Measurements from ENCODE around the gene BEX3. TPM values are rescaled to one million over a fixed set of nuclear protein-coding genes. Genes with fewer than 3 reads are reported as not detected.
"Not testable (repeated sequence)": the region's sequence is repeated elsewhere in the genome, so short reads cannot be mapped to it uniquely, and the experiment has no call there.

The BEX3 gene
- polyA plus RNA-seq, 1 donor from 2014 or later: 7.0 TPM

- Mint-ChIP-seq H3K27me3 (no peaks in the 10 kb centered on the region), H3K4me3 (no peak overlapping the region), H3K36me3 (no peaks in the 10 kb centered on the region), H3K4me1 (peaks cover 0 to 4% (median 0%) of the 10 kb centered on the region in 3 donors), H3K9me3 (no peaks in the 10 kb centered on the region), H3K27ac (no peak overlapping the region)
These were observed 13.9 kb upstream of the BEX3 start for GRCh38 chrX:103362474-103362873.

- Mint-ChIP-seq H3K4me1 (peaks cover 0 to 4% (median 0%) of the 10 kb centered on the region in 3 donors), H3K27me3 (no peaks in the 10 kb centered on the region), H3K4me3 (no peak overlapping the region), H3K27ac (no peak overlapping the region), H3K9me3 (no peaks in the 10 kb centered on the region), H3K36me3 (no peaks in the 10 kb centered on the region)
These were observed 13.3 kb upstream of the BEX3 start for GRCh38 chrX:103363046-103363445.

GRCh38 chrX:103367502-103367901 is 8.8 kb upstream of the BEX3 start:
- no peak overlapping the region for H3K4me3 Mint-ChIP-seq
- peaks cover 0 to 2% (median 0%) of the 10 kb centered on the region in 3 donors for H3K4me1 Mint-ChIP-seq
- H3K36me3 Mint-ChIP-seq: no peaks in the 10 kb centered on the region
- H3K27me3 Mint-ChIP-seq: no peaks in the 10 kb centered on the region
- no peak overlapping the region for H3K27ac Mint-ChIP-seq
- no peaks in the 10 kb centered on the region for H3K9me3 Mint-ChIP-seq

- no peak overlapping the region for H3K27ac Mint-ChIP-seq
- no peaks in the 10 kb centered on the region for H3K4me1 Mint-ChIP-seq
- H3K9me3 Mint-ChIP-seq: no peaks in the 10 kb centered on the region
- H3K27me3 Mint-ChIP-seq: no peaks in the 10 kb centered on the region
- no peak overlapping the region for H3K4me3 Mint-ChIP-seq
- no peaks in the 10 kb centered on the region for H3K36me3 Mint-ChIP-seq
These were observed 6.9 kb upstream of the BEX3 start for GRCh38 chrX:103369479-103369878.

- Mint-ChIP-seq H3K4me1 (peaks cover 2 to 4% (median 2%) of the 10 kb centered on the region in 3 donors), H3K9me3 (no peaks in the 10 kb centered on the region), H3K4me3 (no peak overlapping the region), H3K27me3 (peaks cover 5% of the 10 kb centered on the region), H3K27ac (no peak overlapping the region), H3K36me3 (no peaks in the 10 kb centered on the region)
These were observed 3.5 kb upstream of the BEX3 start for GRCh38 chrX:103372886-103373285.

GRCh38 chrX:103373581-103373980 is 2.8 kb upstream of the BEX3 start:
- H3K27ac Mint-ChIP-seq: no peak overlapping the region
- H3K4me3 Mint-ChIP-seq: no peak overlapping the region
- no peaks in the 10 kb centered on the region for H3K9me3 Mint-ChIP-seq
- H3K36me3 Mint-ChIP-seq: no peaks in the 10 kb centered on the region
- H3K27me3 Mint-ChIP-seq: peaks cover 5% of the 10 kb centered on the region
- peaks cover 2 to 4% (median 2%) of the 10 kb centered on the region in 3 donors for H3K4me1 Mint-ChIP-seq

- Mint-ChIP-seq H3K36me3 (peaks cover 2% of the 10 kb centered on the region), H3K27me3 (peaks cover 5% of the 10 kb centered on the region), H3K4me1 (peaks cover 2 to 4% (median 2%) of the 10 kb centered on the region in 3 donors), H3K9me3 (no peaks in the 10 kb centered on the region), H3K4me3 (peak overlapping the region; percentile 72 to 85 (median 74)), H3K27ac (no peak overlapping the region)
These were observed 614 bp downstream of the BEX3 start for GRCh38 chrX:103376979-103377324.

GRCh38 chrX:103378990-103379389 is 2.7 kb downstream of the BEX3 start:
- Mint-ChIP-seq H3K4me3 (no peak overlapping the region), H3K36me3 (peaks cover 2% of the 10 kb centered on the region)

GRCh38 chrX:103382877-103383276 is 6.5 kb downstream of the BEX3 start:
- Mint-ChIP-seq H3K27ac (no peak overlapping the region), H3K27me3 (peaks cover 2% of the 10 kb centered on the region), H3K4me1 (no peaks in the 10 kb centered on the region), H3K4me3 (no peak overlapping the region), H3K36me3 (peaks cover 2% of the 10 kb centered on the region), H3K9me3 (no peaks in the 10 kb centered on the region)

More at GRCh38 chrX:103378990-103379389, 2.7 kb downstream of the BEX3 start:
- Mint-ChIP-seq H3K4me1 (peaks cover 2 to 4% (median 2%) of the 10 kb centered on the region in 3 donors), H3K27ac (no peak overlapping the region), H3K27me3 (peaks cover 5% of the 10 kb centered on the region), H3K9me3 (no peaks in the 10 kb centered on the region)

GRCh38 chrX:103384672-103385071 is 8.3 kb downstream of the BEX3 start:
- H3K27ac Mint-ChIP-seq: no peak overlapping the region
- no peak overlapping the region for H3K4me3 Mint-ChIP-seq
- peaks cover 7% of the 10 kb centered on the region for H3K27me3 Mint-ChIP-seq
- peaks cover 2% of the 10 kb centered on the region for H3K36me3 Mint-ChIP-seq
- no peaks in the 10 kb centered on the region for H3K4me1 Mint-ChIP-seq
- H3K9me3 Mint-ChIP-seq: no peaks in the 10 kb centered on the region

GRCh38 chrX:103385283-103385830 is 9.0 kb downstream of the BEX3 start:
- H3K36me3 Mint-ChIP-seq, H3K27me3 Mint-ChIP-seq, H3K4me3 Mint-ChIP-seq, H3K27ac Mint-ChIP-seq, H3K9me3 Mint-ChIP-seq, H3K4me1 Mint-ChIP-seq: not testable (repeated sequence)

- H3K27ac Mint-ChIP-seq: no peak overlapping the region
- no peaks in the 10 kb centered on the region for H3K4me1 Mint-ChIP-seq
- no peak overlapping the region for H3K4me3 Mint-ChIP-seq
- peaks cover 7% of the 10 kb centered on the region for H3K27me3 Mint-ChIP-seq
- no peaks in the 10 kb centered on the region for H3K36me3 Mint-ChIP-seq
- H3K9me3 Mint-ChIP-seq: no peaks in the 10 kb centered on the region
These were observed 10.0 kb downstream of the BEX3 start for GRCh38 chrX:103386332-103386731.

GRCh38 chrX:103393487-103393886 is 17.1 kb downstream of the BEX3 start:
- Mint-ChIP-seq H3K27me3 (peaks cover 11% of the 10 kb centered on the region), H3K4me1 (no peaks in the 10 kb centered on the region), H3K9me3 (peaks cover 0 to 2% (median 0%) of the 10 kb centered on the region in 3 donors), H3K27ac (no peak overlapping the region), H3K36me3 (no peaks in the 10 kb centered on the region), H3K4me3 (no peak overlapping the region)

- Mint-ChIP-seq H3K27ac (no peak overlapping the region), H3K4me1 (no peaks in the 10 kb centered on the region)
These were observed 19.8 kb downstream of the BEX3 start for GRCh38 chrX:103396186-103396585.

GRCh38 chrX:103396660-103397059 is 20.3 kb downstream of the BEX3 start:
- H3K27me3 Mint-ChIP-seq: peaks cover 6% of the 10 kb centered on the region
- no peak overlapping the region for H3K4me3 Mint-ChIP-seq
- peaks cover 0 to 2% (median 0%) of the 10 kb centered on the region in 3 donors for H3K9me3 Mint-ChIP-seq
- H3K27ac Mint-ChIP-seq: no peak overlapping the region
- no peaks in the 10 kb centered on the region for H3K36me3 Mint-ChIP-seq
- no peaks in the 10 kb centered on the region for H3K4me1 Mint-ChIP-seq

More at GRCh38 chrX:103396186-103396585, 19.8 kb downstream of the BEX3 start:
- no peak overlapping the region for H3K4me3 Mint-ChIP-seq
- peaks cover 6% of the 10 kb centered on the region for H3K27me3 Mint-ChIP-seq
- no peaks in the 10 kb centered on the region for H3K36me3 Mint-ChIP-seq
- H3K9me3 Mint-ChIP-seq: peaks cover 0 to 2% (median 0%) of the 10 kb centered on the region in 3 donors

- no peaks in the 10 kb centered on the region for H3K4me1 Mint-ChIP-seq
- no peak overlapping the region for H3K4me3 Mint-ChIP-seq
- peaks cover 0 to 2% (median 0%) of the 10 kb centered on the region in 3 donors for H3K9me3 Mint-ChIP-seq
- no peak overlapping the region for H3K27ac Mint-ChIP-seq
- peaks cover 5% of the 10 kb centered on the region for H3K27me3 Mint-ChIP-seq
- no peaks in the 10 kb centered on the region for H3K36me3 Mint-ChIP-seq
These were observed 21.4 kb downstream of the BEX3 start for GRCh38 chrX:103397707-103398106.
